ENCODE measurements around the gene TMPRSS11E. TPM values are rescaled to one million over a fixed set of nuclear protein-coding genes. Genes with fewer than 3 reads are reported as not detected.

Gene TMPRSS11E
- total and polyA plus RNA-seq, 4 donors: not detected

DNA sequence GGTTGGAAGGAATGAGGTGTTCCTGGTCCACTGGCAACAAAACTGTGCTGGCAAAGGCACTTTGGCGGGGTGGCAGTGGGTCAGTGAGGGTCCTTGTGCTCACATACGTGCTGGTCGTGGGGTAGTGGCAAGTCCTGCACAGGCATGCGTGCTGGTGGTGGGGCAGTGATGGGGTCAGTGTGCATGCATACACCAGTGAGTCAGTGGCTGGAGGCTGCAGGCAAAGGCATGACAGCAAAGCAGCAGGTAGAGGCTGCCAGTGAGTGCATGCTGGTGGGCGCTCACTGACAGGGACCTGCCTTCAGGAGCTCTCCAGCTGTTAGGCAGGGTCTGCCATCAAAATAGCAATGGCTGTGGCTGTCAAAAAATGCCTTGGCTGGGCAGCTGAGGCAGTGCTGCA is 42.1 kb downstream of the TMPRSS11E start (continued):
- TF ChIP-seq SP1 (IDR thresholded peaks at IDR 0.05) (no peak), FOXA2 (IDR thresholded peaks at IDR 0.05) (no peak), JUND (IDR thresholded peaks at IDR 0.05) (no peak), EGR1 (IDR thresholded peaks at IDR 0.05; ENCODE audit: low read depth in 2 of 2) (no peak), HNF4G (IDR thresholded peaks at IDR 0.05) (no peak)
- TF ChIP-seq, protein P1, sequence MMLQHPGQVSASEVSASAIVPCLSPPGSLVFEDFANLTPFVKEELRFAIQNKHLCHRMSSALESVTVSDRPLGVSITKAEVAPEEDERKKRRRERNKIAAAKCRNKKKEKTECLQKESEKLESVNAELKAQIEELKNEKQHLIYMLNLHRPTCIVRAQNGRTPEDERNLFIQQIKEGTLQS (IDR thresholded peaks at IDR 0.05): no peak
- TF ChIP-seq, protein P2, sequence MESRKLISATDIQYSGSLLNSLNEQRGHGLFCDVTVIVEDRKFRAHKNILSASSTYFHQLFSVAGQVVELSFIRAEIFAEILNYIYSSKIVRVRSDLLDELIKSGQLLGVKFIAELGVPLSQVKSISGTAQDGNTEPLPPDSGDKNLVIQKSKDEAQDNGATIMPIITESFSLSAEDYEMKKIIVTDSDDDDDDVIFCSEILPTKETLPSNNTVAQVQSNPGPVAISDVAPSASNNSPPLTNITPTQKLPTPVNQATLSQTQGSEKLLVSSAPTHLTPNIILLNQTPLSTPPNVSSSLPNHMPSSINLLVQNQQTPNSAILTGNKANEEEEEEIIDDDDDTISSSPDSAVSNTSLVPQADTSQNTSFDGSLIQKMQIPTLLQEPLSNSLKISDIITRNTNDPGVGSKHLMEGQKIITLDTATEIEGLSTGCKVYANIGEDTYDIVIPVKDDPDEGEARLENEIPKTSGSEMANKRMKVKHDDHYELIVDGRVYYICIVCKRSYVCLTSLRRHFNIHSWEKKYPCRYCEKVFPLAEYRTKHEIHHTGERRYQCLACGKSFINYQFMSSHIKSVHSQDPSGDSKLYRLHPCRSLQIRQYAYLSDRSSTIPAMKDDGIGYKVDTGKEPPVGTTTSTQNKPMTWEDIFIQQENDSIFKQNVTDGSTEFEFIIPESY (IDR thresholded peaks at IDR 0.05): no peak

DNA sequence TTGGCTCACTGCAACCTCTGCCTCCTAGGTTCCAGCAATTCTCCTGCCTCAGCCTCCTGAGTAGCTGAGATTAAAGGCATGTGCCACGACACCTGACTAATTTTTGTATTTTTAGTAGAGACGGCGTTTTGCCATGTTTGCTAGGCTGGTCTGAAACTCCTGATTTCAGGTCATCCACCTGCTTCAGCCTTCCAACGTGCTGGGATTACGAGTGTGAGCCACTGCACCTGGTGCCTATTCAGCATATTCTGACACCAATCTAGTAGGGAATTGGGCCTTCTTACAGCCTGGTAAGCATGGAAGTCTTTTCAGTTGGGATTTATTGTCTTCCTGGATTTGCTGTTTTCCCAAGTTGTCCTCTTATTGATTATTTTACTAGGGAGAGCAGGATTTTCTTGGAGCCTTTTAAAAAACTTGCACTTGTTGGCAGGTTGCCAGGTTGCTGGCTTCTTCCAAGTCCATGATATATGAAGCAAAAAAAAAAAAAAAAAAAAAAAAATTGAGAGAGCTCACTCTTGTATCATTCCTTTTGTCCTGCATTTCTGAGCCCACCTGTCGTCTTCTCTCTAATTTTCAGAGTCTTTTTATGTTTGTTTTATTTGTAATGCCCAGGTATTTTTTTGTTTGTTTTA is 43.7 kb downstream of the TMPRSS11E start:
- TF ChIP-seq, protein P3, sequence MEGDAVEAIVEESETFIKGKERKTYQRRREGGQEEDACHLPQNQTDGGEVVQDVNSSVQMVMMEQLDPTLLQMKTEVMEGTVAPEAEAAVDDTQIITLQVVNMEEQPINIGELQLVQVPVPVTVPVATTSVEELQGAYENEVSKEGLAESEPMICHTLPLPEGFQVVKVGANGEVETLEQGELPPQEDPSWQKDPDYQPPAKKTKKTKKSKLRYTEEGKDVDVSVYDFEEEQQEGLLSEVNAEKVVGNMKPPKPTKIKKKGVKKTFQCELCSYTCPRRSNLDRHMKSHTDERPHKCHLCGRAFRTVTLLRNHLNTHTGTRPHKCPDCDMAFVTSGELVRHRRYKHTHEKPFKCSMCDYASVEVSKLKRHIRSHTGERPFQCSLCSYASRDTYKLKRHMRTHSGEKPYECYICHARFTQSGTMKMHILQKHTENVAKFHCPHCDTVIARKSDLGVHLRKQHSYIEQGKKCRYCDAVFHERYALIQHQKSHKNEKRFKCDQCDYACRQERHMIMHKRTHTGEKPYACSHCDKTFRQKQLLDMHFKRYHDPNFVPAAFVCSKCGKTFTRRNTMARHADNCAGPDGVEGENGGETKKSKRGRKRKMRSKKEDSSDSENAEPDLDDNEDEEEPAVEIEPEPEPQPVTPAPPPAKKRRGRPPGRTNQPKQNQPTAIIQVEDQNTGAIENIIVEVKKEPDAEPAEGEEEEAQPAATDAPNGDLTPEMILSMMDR (IDR thresholded peaks at IDR 0.05; ENCODE audit: low read depth, low read length, missing input control): no peak
- no peak for TF ChIP-seq SP1 (IDR thresholded peaks at IDR 0.05)
- no peak for TF ChIP-seq FOXA2 (IDR thresholded peaks at IDR 0.05)
- Histone ChIP-seq H3K36me3 (ENCODE audit: control insufficient read depth in 4 of 4, insufficient read depth in 3 of 4, low read depth in 1 of 4, low read length in 3 of 4) (no peaks in the 10 kb centered on the region), H3K9me3 (ENCODE audit: control insufficient read depth in 4 of 4, low read length in 3 of 4) (peaks cover 0 to 2% (median 0%) of the 10 kb centered on the region in 4 donors), H3K4me1 (ENCODE audit: control insufficient read depth in 4 of 4, insufficient read depth in 4 of 4, low read length in 3 of 4) (no peaks in the 10 kb centered on the region), H3K4me3 (ENCODE audit: low read depth in 1 of 3, low read length in 3 of 3) (no peak overlapping the region), H3K27me3 (ENCODE audit: control insufficient read depth in 4 of 4, insufficient read depth in 4 of 4, low read length in 3 of 4) (no peaks in the 10 kb centered on the region), H3K9ac (ENCODE audit: low read depth in 1 of 2, low read length in 2 of 2) (no peak overlapping the region), H3K27ac (ENCODE audit: low read depth in 1 of 2, low read length in 2 of 2) (no peak overlapping the region)
- 98% methylated on average over 6 of the region's 6 CpGs for WGBS
- DNase-seq (ENCODE audit: low spot score): no peak

DNA sequence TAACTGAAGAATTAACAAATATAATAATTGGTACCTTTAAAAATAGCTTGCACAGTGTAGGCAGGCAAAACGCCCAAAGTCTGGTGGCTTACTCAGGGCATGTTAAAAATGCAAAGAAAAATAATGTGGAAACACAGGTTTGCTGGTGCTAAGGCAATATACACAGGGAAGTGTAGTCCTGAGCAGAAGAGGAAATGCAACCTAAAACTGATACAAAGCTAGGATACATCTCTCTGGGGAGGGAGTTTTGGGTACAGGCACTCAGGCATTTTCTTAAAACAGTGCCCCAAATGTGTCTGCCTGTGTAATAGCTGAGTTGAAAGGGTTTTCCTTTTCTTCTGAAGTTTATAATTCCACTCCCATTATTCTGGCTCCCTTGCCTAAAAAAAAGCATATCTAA is 47.4 kb downstream of the TMPRSS11E start:
- 40% methylated on average over 1 of the region's 1 CpG for WGBS
- TF ChIP-seq YY1 (IDR thresholded peaks at IDR 0.05) (no peak), GABPA (IDR thresholded peaks at IDR 0.05 in 1 of 2, conservative IDR thresholded peaks at IDR 0.05 in 1 of 2) (no peak), FOXA1 (IDR thresholded peaks at IDR 0.05) (no peak), HNF4A (conservative IDR thresholded peaks at IDR 0.05) (no peak), TAF1 (conservative IDR thresholded peaks at IDR 0.05) (no peak), RAD21 (IDR thresholded peaks at IDR 0.05) (no peak), HNF4G (IDR thresholded peaks at IDR 0.05) (no peak), JUND (IDR thresholded peaks at IDR 0.05) (no peak), EGR1 (IDR thresholded peaks at IDR 0.05; ENCODE audit: low read depth in 2 of 2) (no peak)
- TF ChIP-seq, protein P3 (IDR thresholded peaks at IDR 0.05; ENCODE audit: low read depth, low read length, missing input control): no peak
- TF ChIP-seq, protein P2 (IDR thresholded peaks at IDR 0.05): no peak
- TF ChIP-seq, protein P4, sequence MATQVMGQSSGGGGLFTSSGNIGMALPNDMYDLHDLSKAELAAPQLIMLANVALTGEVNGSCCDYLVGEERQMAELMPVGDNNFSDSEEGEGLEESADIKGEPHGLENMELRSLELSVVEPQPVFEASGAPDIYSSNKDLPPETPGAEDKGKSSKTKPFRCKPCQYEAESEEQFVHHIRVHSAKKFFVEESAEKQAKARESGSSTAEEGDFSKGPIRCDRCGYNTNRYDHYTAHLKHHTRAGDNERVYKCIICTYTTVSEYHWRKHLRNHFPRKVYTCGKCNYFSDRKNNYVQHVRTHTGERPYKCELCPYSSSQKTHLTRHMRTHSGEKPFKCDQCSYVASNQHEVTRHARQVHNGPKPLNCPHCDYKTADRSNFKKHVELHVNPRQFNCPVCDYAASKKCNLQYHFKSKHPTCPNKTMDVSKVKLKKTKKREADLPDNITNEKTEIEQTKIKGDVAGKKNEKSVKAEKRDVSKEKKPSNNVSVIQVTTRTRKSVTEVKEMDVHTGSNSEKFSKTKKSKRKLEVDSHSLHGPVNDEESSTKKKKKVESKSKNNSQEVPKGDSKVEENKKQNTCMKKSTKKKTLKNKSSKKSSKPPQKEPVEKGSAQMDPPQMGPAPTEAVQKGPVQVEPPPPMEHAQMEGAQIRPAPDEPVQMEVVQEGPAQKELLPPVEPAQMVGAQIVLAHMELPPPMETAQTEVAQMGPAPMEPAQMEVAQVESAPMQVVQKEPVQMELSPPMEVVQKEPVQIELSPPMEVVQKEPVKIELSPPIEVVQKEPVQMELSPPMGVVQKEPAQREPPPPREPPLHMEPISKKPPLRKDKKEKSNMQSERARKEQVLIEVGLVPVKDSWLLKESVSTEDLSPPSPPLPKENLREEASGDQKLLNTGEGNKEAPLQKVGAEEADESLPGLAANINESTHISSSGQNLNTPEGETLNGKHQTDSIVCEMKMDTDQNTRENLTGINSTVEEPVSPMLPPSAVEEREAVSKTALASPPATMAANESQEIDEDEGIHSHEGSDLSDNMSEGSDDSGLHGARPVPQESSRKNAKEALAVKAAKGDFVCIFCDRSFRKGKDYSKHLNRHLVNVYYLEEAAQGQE (IDR thresholded peaks at IDR 0.05): no peak
- TF ChIP-seq, protein P1 (IDR thresholded peaks at IDR 0.05): no peak
- TF ChIP-seq, protein P5, sequence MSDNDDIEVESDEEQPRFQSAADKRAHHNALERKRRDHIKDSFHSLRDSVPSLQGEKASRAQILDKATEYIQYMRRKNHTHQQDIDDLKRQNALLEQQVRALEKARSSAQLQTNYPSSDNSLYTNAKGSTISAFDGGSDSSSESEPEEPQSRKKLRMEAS (IDR thresholded peaks at IDR 0.05): no peak

More for the DNA sequence above, 47.4 kb downstream of the TMPRSS11E start:
- Histone ChIP-seq H3K9ac (ENCODE audit: low read depth in 1 of 2, low read length in 2 of 2) (no peak overlapping the region), H3K4me3 (ENCODE audit: low read depth in 1 of 3, low read length in 3 of 3) (no peak overlapping the region), H3K36me3 (ENCODE audit: control insufficient read depth in 4 of 4, insufficient read depth in 3 of 4, low read depth in 1 of 4, low read length in 3 of 4) (no peaks in the 10 kb centered on the region), H3K27me3 (ENCODE audit: control insufficient read depth in 4 of 4, insufficient read depth in 4 of 4, low read length in 3 of 4) (no peaks in the 10 kb centered on the region), H3K9me3 (ENCODE audit: control insufficient read depth in 4 of 4, low read length in 3 of 4) (no peaks in the 10 kb centered on the region), H3K27ac (ENCODE audit: low read depth in 1 of 2, low read length in 2 of 2) (no peak overlapping the region), H3K4me1 (ENCODE audit: control insufficient read depth in 4 of 4, insufficient read depth in 4 of 4, low read length in 3 of 4) (peaks cover 0 to 8% (median 2%) of the 10 kb centered on the region in 4 donors)
- no peak for DNase-seq (ENCODE audit: low spot score)
